ENCODE data around the gene ELP1. TPM values are rescaled to one million over a fixed set of nuclear protein-coding genes. Genes with fewer than 3 reads are reported as not detected.
A peak's percentile ranks its signal among the peaks of the same experiment; 100 is the strongest.

The ELP1 gene
- total RNA-seq, 4 donors from 2014 or later: 7.9 to 18.1 (median 13.3) TPM

GRCh38 chr9:108956022-108956630 is 22.2 kb upstream of the ELP1 start:
- peaks cover 0 to 6% (median 1%) of the 10 kb centered on the region in 4 donors for H3K4me1 ChIP-seq
- H3K27me3 ChIP-seq: no peaks in the 10 kb centered on the region
- intact Hi-C loops (cut with DNase I; ENCODE audit: low total_unique reads) (no loop called here), in situ Hi-C loops (cut with MboI; ENCODE audit: low pct_ligation_motif_present in 1 of 4, low pct_unique_long_range_greater_than_20kb in 1 of 4, low sequenced_read_pairs in 3 of 4) (loop anchor here in 1 of 4 donors (25.0 kb wide), 1 partner anchor 94 kb away; the partner anchor contains the start of genes ACTL7A and ACTL7B)
- TF ChIP-seq CTCF (IDR thresholded peaks at IDR 0.05) (no peak), POLR2A (IDR thresholded peaks at IDR 0.05) (no peak), POLR2AphosphoS5 (IDR thresholded peaks at IDR 0.05) (no peak), EP300 (IDR thresholded peaks at IDR 0.05; ENCODE audit: low read depth) (no peak)
- H3K36me3 ChIP-seq: no peaks in the 10 kb centered on the region
- no peak overlapping the region for H3K27ac ChIP-seq
- DNase-seq: no peak
- no peaks in the 10 kb centered on the region for H3K9me3 ChIP-seq
- 76 to 83% methylated on average over 4 of the region's 4 CpGs for WGBS, 2 donors (ENCODE audit: low coverage in 1 of 2)
- H3K4me3 ChIP-seq: no peak overlapping the region

GRCh38 chr9:108953983-108954574 is 20.2 kb upstream of the ELP1 start:
- Histone ChIP-seq H3K9me3 (no peaks in the 10 kb centered on the region), H3K27me3 (no peaks in the 10 kb centered on the region), H3K4me1 (peaks cover 0 to 6% (median 1%) of the 10 kb centered on the region in 4 donors), H3K4me3 (no peak overlapping the region), H3K36me3 (no peaks in the 10 kb centered on the region), H3K27ac (peak overlapping the region in 1 of 4 donors; percentile 1)
- intact Hi-C loops (cut with DNase I; ENCODE audit: low total_unique reads): no loop called here
- no peak for DNase-seq
- in situ Hi-C loops (cut with MboI; ENCODE audit: low pct_ligation_motif_present in 1 of 4, low pct_unique_long_range_greater_than_20kb in 1 of 4, low sequenced_read_pairs in 3 of 4): loop anchor here in 1 of 4 donors (25.0 kb wide), 1 partner anchor 92 kb away; the partner anchor contains the start of genes ACTL7A and ACTL7B
- 0 to 2% methylated on average over 3 of the region's 3 CpGs for WGBS, 2 donors (ENCODE audit: low coverage in 1 of 2)
- TF ChIP-seq EP300 (IDR thresholded peaks at IDR 0.05; ENCODE audit: low read depth) (no peak), POLR2A (IDR thresholded peaks at IDR 0.05) (no peak), POLR2AphosphoS5 (IDR thresholded peaks at IDR 0.05) (no peak), CTCF (IDR thresholded peaks at IDR 0.05) (peak; percentile 54 to 67 (median 63))

- no peak overlapping the region for H3K27ac ChIP-seq
- peaks cover 0 to 6% (median 1%) of the 10 kb centered on the region in 4 donors for H3K4me1 ChIP-seq
- H3K27me3 ChIP-seq: no peaks in the 10 kb centered on the region
- no peak overlapping the region for H3K4me3 ChIP-seq
- in situ Hi-C loops (cut with MboI; ENCODE audit: low pct_ligation_motif_present in 1 of 4, low pct_unique_long_range_greater_than_20kb in 1 of 4, low sequenced_read_pairs in 3 of 4) (loop anchor here in 1 of 4 donors (25.0 kb wide), 1 partner anchor 89 kb away; the partner anchor contains the start of genes ACTL7A and ACTL7B), intact Hi-C loops (cut with DNase I; ENCODE audit: low total_unique reads) (no loop called here)
- TF ChIP-seq EP300 (IDR thresholded peaks at IDR 0.05; ENCODE audit: low read depth): no peak
- TF ChIP-seq POLR2AphosphoS5 (IDR thresholded peaks at IDR 0.05): no peak
- TF ChIP-seq CTCF (IDR thresholded peaks at IDR 0.05): no peak
- no peak for TF ChIP-seq POLR2A (IDR thresholded peaks at IDR 0.05)
- 83 to 86% methylated on average over 2 of the region's 2 CpGs for WGBS, 2 donors (ENCODE audit: low coverage in 1 of 2)
- no peaks in the 10 kb centered on the region for H3K36me3 ChIP-seq
- no peak for DNase-seq
- H3K9me3 ChIP-seq: no peaks in the 10 kb centered on the region
Measured at GRCh38 chr9:108951578-108951977, 17.7 kb upstream of the ELP1 start.

- WGBS, 2 donors (ENCODE audit: low coverage in 1 of 2): 75 to 77% methylated on average over 1 of the region's 1 CpG
- TF ChIP-seq EP300 (IDR thresholded peaks at IDR 0.05; ENCODE audit: low read depth) (no peak), CTCF (IDR thresholded peaks at IDR 0.05) (no peak), POLR2A (IDR thresholded peaks at IDR 0.05) (no peak), POLR2AphosphoS5 (IDR thresholded peaks at IDR 0.05) (no peak)
- Histone ChIP-seq H3K27me3 (no peaks in the 10 kb centered on the region), H3K27ac (no peak overlapping the region), H3K4me3 (no peak overlapping the region), H3K36me3 (no peaks in the 10 kb centered on the region), H3K4me1 (peaks cover 0 to 6% (median 1%) of the 10 kb centered on the region in 4 donors), H3K9me3 (no peaks in the 10 kb centered on the region)
- intact Hi-C loops (cut with DNase I; ENCODE audit: low total_unique reads): no loop called here
- in situ Hi-C loops (cut with MboI; ENCODE audit: low pct_ligation_motif_present in 1 of 4, low pct_unique_long_range_greater_than_20kb in 1 of 4, low sequenced_read_pairs in 3 of 4): loop anchor here in 1 of 4 donors (25.0 kb wide), 1 partner anchor 88 kb away; the partner anchor contains the start of genes ACTL7A and ACTL7B
- DNase-seq: no peak
Measured at GRCh38 chr9:108950168-108950567, 16.2 kb upstream of the ELP1 start.
